GM21390 (cell line): ENCODE measurements around the gene HNRNPL.
"Not testable (repeated sequence)": the region's sequence is repeated elsewhere in the genome, so short reads cannot be mapped to it uniquely, and the experiment has no call there.

Source experiments
- ATAC-seq: cut with Tn5 transposase; IDR thresholded peaks from one replicate; pipeline ENCODE4 v1.9.1; 2021; ENCODE audit not compliant: unreplicated experiment

The HNRNPL gene

GRCh38 chr19:38803543-38803942 lies 46.2 kb downstream of the HNRNPL start:
- no peak for ATAC-seq

- ATAC-seq = no peak
These were observed 48.3 kb downstream of the HNRNPL start for GRCh38 chr19:38801359-38802095.

- ATAC-seq = no peak
These were observed 49.0 kb downstream of the HNRNPL start for GRCh38 chr19:38800577-38801347.

GRCh38 chr19:38799104-38799503 lies 50.7 kb downstream of the HNRNPL start:
- ATAC-seq = no peak

GRCh38 chr19:38797781-38798180 lies 52.0 kb downstream of the HNRNPL start:
- not testable (repeated sequence) for ATAC-seq

GRCh38 chr19:38796154-38796553 lies 53.6 kb downstream of the HNRNPL start:
- ATAC-seq = no peak

- ATAC-seq = no peak
These were observed 54.2 kb downstream of the HNRNPL start for GRCh38 chr19:38795549-38795948.

- ATAC-seq = no peak
These were observed 56.1 kb downstream of the HNRNPL start for GRCh38 chr19:38793671-38794070.

GRCh38 chr19:38793177-38793576 lies 56.6 kb downstream of the HNRNPL start:
- ATAC-seq = no peak

- no peak for ATAC-seq
These were observed 57.3 kb downstream of the HNRNPL start for GRCh38 chr19:38792250-38793111.

GRCh38 chr19:38791451-38792064 lies 58.2 kb downstream of the HNRNPL start:
- not testable (repeated sequence) for ATAC-seq

- not testable (repeated sequence) for ATAC-seq
These were observed 59.0 kb downstream of the HNRNPL start for GRCh38 chr19:38790507-38791403.

GRCh38 chr19:38788478-38789243 lies 61.1 kb downstream of the HNRNPL start, which contains the start of gene LGALS7B:
Gene LGALS7B, plus strand, starts transcription at chr19:38789200. Its CDS starts 27 bp downstream, at chr19:38789227.
- no peak for ATAC-seq

GRCh38 chr19:38786572-38787265 lies 63.1 kb downstream of the HNRNPL start:
- no peak for ATAC-seq
